Stomach (tissue), 9 donors: ENCODE results near the gene RNLS. TPM values are rescaled to one million over a fixed set of nuclear protein-coding genes. Genes with fewer than 3 reads are reported as not detected.

Experiments used
- DNase-seq, 2 donors: peaks; one replicate each; pipeline versions ENCODE4 v3.0.0 to v3.0.0-alpha.2; 2013 to 2019
- H3K27ac ChIP-seq, 5 donors: fragments of 200-600 bp in 4 of 5; sonication (generic) in 4 of 5; one replicate each; pipeline ENCODE4 v1.5.1; 2013 to 2019; ENCODE audit warnings: mild to moderate bottlenecking in 1 of 5, moderate library complexity in 1 of 5
- H3K27me3 ChIP-seq, 3 donors: fragments of 200-600 bp; sonication (generic); one replicate each; pipeline ENCODE4 v1.5.1; 2017 to 2019; ENCODE audit warnings: mixed run types in 1 of 3
- H3K36me3 ChIP-seq, 4 donors: fragments of 200-600 bp; sonication (generic); 1 replicate in 3 of 4; 2 replicates in 1 of 4; pipeline ENCODE4 v1.5.1; 2016 to 2019
- H3K4me1 ChIP-seq, 4 donors: fragments of 200-600 bp; sonication (generic); one replicate each; pipeline ENCODE4 v1.5.1; 2016 to 2019
- H3K4me3 ChIP-seq, 4 donors: fragments of 200-600 bp; sonication (generic) in 3 of 4; one replicate each; pipeline ENCODE4 v1.5.1; 2016 to 2019; ENCODE audit warnings: mild to moderate bottlenecking in 1 of 4
- H3K9me3 ChIP-seq, 4 donors: fragments of 200-600 bp; sonication (generic); one replicate each; pipeline ENCODE4 v1.5.1; 2016 to 2019
- EP300 ChIP-seq: sonication (generic); formaldehyde crosslinking; IDR thresholded peaks from one replicate; pipeline ENCODE4 v1.6.1; 2017; ENCODE audit warnings: antibody characterized with exemption
- POLR2A ChIP-seq, 4 donors: fragments of 450-650 bp; IDR thresholded peaks; one replicate each; pipeline ENCODE4 v1.6.1; 2016; ENCODE audit warnings: antibody characterized with exemption in 4 of 4, control low read depth in 2 of 4, mild to moderate bottlenecking in 1 of 4, moderate library complexity in 1 of 4
- POLR2AphosphoS5 ChIP-seq, 3 donors: sonication (generic); formaldehyde crosslinking; IDR thresholded peaks; one replicate each; pipeline ENCODE4 v1.6.1; 2016; ENCODE audit warnings: antibody characterized with exemption in 3 of 3
- WGBS, 5 donors: extraction: QIAGEN DNeasy Blood & Tissue Kit in 3 of 5; methylation state at CpG; one replicate each; pipeline versions ENCODE4 v1.1.5 to v1.1.7; 2013 to 2018; 5-methylcytosine and 5-hydroxymethylcytosine counted together
- intact Hi-C: fragments of 100-400 bp; cut with DNase I; formaldehyde crosslinking; loops from one replicate; pipeline ENCODE4 v1.15.1; 2023; ENCODE audit warnings: low total_unique reads
- polyA plus RNA-seq, 3 donors: library from polyadenylated mRNA; stranded (reverse); fragments of 200-250 nt; gene quantifications; one replicate each; pipeline ENCODE4 v1.2.3, GENCODE V29; 2013
- total RNA-seq, 5 donors: library from RNA; depleted of rRNA; stranded (reverse); fragments of >200 nt; gene quantifications; one replicate each; pipeline versions ENCODE4 v1.1.0 to v1.2.3, GENCODE V29; 2014 to 2016
- TF ChIP-seq, protein P1 (sequence below), 7 experiments: fragments of 450-650 bp in 4 of 7; fragments of 200-600 bp in 3 of 7; sonication (generic) in 3 of 7; IDR thresholded peaks; one replicate each; pipeline ENCODE4 v1.5.1; 2016 to 2019; ENCODE audit warnings: antibody characterized with exemption in 7 of 7, control low read depth in 2 of 7, mild to moderate bottlenecking in 1 of 7
- donor health status: healthy with polysubstance abuse.
- donor health status: Bipolar disorder and iron deficiency.
- donor health status: healthy.

The RNLS gene
- total and polyA plus RNA-seq, 8 donors: 6.7 to 21.5 (median 11.6) TPM; not detected in 2

DNA sequence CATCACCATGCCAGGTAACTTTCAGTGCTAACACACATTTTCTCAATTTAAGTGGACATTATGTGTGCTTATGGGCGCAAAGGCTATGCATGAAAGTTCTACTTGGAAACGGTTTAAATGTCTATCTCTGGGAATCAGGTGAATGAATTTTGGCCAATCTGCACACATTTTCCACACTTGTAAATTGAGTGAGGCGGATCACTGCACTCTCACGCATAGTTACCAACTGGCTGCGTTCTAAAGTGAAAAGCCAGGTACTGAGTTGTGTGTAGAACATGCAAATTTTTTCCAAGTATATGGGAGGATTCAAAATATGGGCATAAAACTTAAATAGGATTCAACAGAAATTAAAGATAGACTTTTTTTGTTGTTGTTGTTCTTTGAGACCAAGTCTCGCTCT, 323.7 kb downstream of the RNLS start:
- Histone ChIP-seq H3K27ac (no peak overlapping the region), H3K9me3 (no peaks in the 10 kb centered on the region), H3K4me1 (peaks cover 5 to 10% (median 6%) of the 10 kb centered on the region in 4 donors), H3K4me3 (no peak overlapping the region), H3K27me3 (no peaks in the 10 kb centered on the region), H3K36me3 (no peaks in the 10 kb centered on the region)
- intact Hi-C loops: no loop called here
- TF ChIP-seq, protein P1, sequence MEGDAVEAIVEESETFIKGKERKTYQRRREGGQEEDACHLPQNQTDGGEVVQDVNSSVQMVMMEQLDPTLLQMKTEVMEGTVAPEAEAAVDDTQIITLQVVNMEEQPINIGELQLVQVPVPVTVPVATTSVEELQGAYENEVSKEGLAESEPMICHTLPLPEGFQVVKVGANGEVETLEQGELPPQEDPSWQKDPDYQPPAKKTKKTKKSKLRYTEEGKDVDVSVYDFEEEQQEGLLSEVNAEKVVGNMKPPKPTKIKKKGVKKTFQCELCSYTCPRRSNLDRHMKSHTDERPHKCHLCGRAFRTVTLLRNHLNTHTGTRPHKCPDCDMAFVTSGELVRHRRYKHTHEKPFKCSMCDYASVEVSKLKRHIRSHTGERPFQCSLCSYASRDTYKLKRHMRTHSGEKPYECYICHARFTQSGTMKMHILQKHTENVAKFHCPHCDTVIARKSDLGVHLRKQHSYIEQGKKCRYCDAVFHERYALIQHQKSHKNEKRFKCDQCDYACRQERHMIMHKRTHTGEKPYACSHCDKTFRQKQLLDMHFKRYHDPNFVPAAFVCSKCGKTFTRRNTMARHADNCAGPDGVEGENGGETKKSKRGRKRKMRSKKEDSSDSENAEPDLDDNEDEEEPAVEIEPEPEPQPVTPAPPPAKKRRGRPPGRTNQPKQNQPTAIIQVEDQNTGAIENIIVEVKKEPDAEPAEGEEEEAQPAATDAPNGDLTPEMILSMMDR (IDR thresholded peaks at IDR 0.05): no peak
- TF ChIP-seq POLR2A (IDR thresholded peaks at IDR 0.05): no peak
- no peak for TF ChIP-seq EP300
- no peak for TF ChIP-seq POLR2AphosphoS5 (IDR thresholded peaks at IDR 0.05)
- no peak for DNase-seq
- whole genome bisulfite sequencing, 5 donors: 97 to 99% (median 98%) methylated on average over 6 of the region's 6 CpGs

DNA sequence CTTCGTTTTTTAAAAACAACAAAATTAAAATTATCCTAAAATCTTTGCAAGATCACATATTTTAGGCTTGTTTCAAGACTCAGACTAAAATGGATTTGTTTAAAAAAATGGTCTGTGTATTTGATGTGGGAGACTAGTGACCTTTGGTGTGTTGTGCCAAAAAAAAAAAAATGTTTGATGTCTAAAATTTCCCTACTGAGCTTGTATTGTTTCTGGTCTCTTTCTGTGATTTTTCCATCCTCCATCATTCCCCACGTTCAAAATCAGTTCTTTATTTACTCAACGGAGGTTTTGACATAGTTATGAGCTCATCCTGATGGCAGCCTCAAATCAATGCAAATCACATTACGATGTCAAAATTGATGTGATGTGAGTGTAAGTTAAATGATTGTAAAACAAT, 326.2 kb downstream of the RNLS start:
- whole genome bisulfite sequencing, 5 donors: 58 to 80% (median 75%) methylated on average over 4 of the region's 4 CpGs
- H3K9me3 ChIP-seq: no peaks in the 10 kb centered on the region
- intact Hi-C loops: no loop called here
- H3K4me1 ChIP-seq: peaks cover 5 to 21% (median 12%) of the 10 kb centered on the region in 4 donors
- H3K27me3 ChIP-seq: no peaks in the 10 kb centered on the region
- no peak for DNase-seq
- TF ChIP-seq POLR2AphosphoS5 (IDR thresholded peaks at IDR 0.05) (no peak), EP300 (no peak), POLR2A (IDR thresholded peaks at IDR 0.05) (no peak)
- TF ChIP-seq, protein P1 (IDR thresholded peaks at IDR 0.05): no peak
- peak overlapping the region in 4 of 5 donors; percentile 52 to 62 (median 58) for H3K27ac ChIP-seq
- H3K4me3 ChIP-seq: no peak overlapping the region
- no peaks in the 10 kb centered on the region for H3K36me3 ChIP-seq

DNA sequence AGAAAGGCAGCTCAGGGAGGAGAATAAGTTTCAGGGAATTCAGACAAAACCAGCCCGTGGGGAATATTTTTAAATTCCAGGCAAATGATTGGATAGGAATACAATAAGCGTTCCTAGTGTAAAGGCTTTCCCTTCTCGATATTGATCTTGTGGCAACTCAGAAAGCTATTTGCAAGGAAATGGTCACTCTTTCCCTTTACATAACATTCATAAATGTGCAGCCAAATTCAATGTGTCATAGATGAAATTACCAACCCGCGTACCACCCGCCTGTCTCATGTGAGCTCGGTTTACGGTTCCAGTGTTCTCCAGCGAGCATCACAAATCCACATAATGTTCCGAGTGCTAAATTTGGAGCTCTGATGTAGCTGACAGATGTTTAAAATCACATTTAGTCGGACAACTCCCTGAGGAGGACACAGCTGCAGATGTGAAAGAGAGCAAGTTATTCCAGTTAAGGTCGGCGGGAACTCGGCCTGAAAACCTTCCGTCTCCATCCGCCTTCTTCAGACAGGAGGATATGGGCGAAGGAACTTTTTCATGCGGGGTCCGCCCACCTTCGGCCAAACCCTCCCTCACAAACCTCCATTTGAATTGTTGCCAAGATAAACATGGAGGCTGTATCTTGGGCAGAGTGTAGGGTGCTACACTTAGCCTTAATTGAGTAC, 327.0 kb downstream of the RNLS start:
- H3K27ac ChIP-seq: peak overlapping the region in 4 of 5 donors; percentile 55 to 62 (median 58)
- peak in 1 of 2 donors; percentile 71 for DNase-seq
- intact Hi-C loops: no loop called here
- TF ChIP-seq EP300: no peak
- no peak for TF ChIP-seq POLR2A (IDR thresholded peaks at IDR 0.05)
- TF ChIP-seq POLR2AphosphoS5 (IDR thresholded peaks at IDR 0.05): peak in 1 of 3 donors; percentile 30
- WGBS, 5 donors: 72 to 95% (median 83%) methylated on average over 20 of the region's 20 CpGs
- peaks cover 5 to 21% (median 12%) of the 10 kb centered on the region in 4 donors for H3K4me1 ChIP-seq
- H3K4me3 ChIP-seq: no peak overlapping the region
- H3K9me3 ChIP-seq: no peaks in the 10 kb centered on the region
- H3K27me3 ChIP-seq: no peaks in the 10 kb centered on the region
- H3K36me3 ChIP-seq: no peaks in the 10 kb centered on the region

DNA sequence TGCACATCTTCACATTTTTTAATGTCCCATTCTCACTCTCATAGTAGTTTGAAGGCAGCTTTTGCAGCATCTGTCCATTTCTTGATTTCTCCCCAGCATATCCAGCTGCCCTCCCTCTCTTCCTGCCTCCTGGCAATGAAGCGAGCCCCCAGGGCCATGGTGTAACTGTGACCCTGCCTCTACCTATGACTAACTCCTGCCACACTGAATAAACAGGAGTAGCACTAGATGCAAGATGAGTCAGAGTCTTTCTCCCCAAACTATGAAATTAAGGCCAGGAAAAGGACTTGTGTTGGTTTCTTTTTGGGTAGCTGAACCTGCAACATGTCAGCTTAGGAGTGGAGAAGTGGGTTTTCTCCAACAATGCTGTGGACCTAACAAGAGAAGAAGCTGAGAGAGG, 329.0 kb downstream of the RNLS start:
- Histone ChIP-seq H3K27me3 (no peaks in the 10 kb centered on the region), H3K36me3 (no peaks in the 10 kb centered on the region), H3K4me3 (no peak overlapping the region), H3K4me1 (peaks cover 5 to 21% (median 12%) of the 10 kb centered on the region in 4 donors), H3K9me3 (no peaks in the 10 kb centered on the region), H3K27ac (peak overlapping the region in 4 of 5 donors; percentile 24 to 68 (median 56))
- no peak for DNase-seq
- WGBS, 5 donors: 57 to 70% (median 66%) methylated on average over 1 of the region's 1 CpG
- TF ChIP-seq POLR2A (IDR thresholded peaks at IDR 0.05): no peak
- peak in 2 of 3 donors; percentile 19 to 61 for TF ChIP-seq POLR2AphosphoS5 (IDR thresholded peaks at IDR 0.05)
- TF ChIP-seq, protein P1 (IDR thresholded peaks at IDR 0.05): no peak
- no peak for TF ChIP-seq EP300
- intact Hi-C loops: no loop called here

DNA sequence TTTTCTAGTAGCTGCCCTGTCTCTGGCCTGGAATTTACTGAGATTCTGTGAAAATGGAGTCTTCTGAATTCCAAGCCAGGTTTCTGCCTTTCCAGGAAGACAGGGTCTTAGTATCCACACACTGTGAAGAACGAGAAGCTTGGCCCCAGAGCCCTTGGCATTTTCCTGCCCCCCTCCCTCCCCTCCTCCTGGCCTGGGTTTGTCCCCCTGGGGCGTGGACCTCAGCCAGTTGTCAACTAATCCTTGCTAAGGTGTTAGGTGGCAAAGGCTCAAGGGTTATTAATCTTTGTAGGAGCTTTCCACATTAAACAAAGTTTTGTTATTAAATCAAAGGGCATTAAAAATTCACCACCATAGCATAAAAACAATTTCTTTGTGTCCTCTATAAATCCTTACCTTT, 329.5 kb downstream of the RNLS start:
- H3K27ac ChIP-seq: peak overlapping the region in 1 of 5 donors; percentile 55
- peaks cover 5 to 21% (median 12%) of the 10 kb centered on the region in 4 donors for H3K4me1 ChIP-seq
- intact Hi-C loops: no loop called here
- WGBS, 5 donors: 22 to 42% (median 28%) methylated on average over 2 of the region's 2 CpGs
- no peaks in the 10 kb centered on the region for H3K36me3 ChIP-seq
- no peak for DNase-seq
- no peaks in the 10 kb centered on the region for H3K27me3 ChIP-seq
- H3K9me3 ChIP-seq: no peaks in the 10 kb centered on the region
- TF ChIP-seq POLR2A (IDR thresholded peaks at IDR 0.05) (no peak), POLR2AphosphoS5 (IDR thresholded peaks at IDR 0.05) (no peak), EP300 (no peak)
- TF ChIP-seq, protein P1 (IDR thresholded peaks at IDR 0.05): no peak
- no peak overlapping the region for H3K4me3 ChIP-seq
